Liver (tissue), 3 donors: ENCODE results near the gene KCNA1.

ENCODE experiments used
- ATF3 ChIP-seq: IDR thresholded peaks from 2 replicates; pipeline ENCODE4 v1.6.1; 2016; ENCODE audit warnings: antibody characterized with exemption
- CTCF ChIP-seq: fragments of 150-350 bp; IDR thresholded peaks from 2 replicates; pipeline ENCODE4 v1.5.1; 2017; ENCODE audit warnings: improper control_type of control experiment, low read depth, low read length; ENCODE audit not compliant: missing input control
- EGR1 ChIP-seq, 2 donors: IDR thresholded peaks; 2 replicates each; pipeline ENCODE4 v1.6.1; 2016 to 2018; ENCODE audit warnings: antibody characterized with exemption in 2 of 2, low read depth in 2 of 2
- GABPA ChIP-seq, 2 donors: IDR thresholded peaks in 1 of 2; conservative IDR thresholded peaks in 1 of 2; 2 replicates each; pipeline ENCODE4 v1.6.1; 2016; ENCODE audit warnings: antibody characterized with exemption in 2 of 2, mild to moderate bottlenecking in 1 of 2, moderate library complexity in 1 of 2
- HNF4A ChIP-seq, 2 donors: conservative IDR thresholded peaks; 2 replicates each; pipeline ENCODE4 v1.6.1; 2016; ENCODE audit warnings: antibody characterized with exemption in 2 of 2, mild to moderate bottlenecking in 2 of 2
- RAD21 ChIP-seq, 2 donors: IDR thresholded peaks; 2 replicates each; pipeline ENCODE4 v1.6.1; 2016; ENCODE audit warnings: antibody characterized with exemption in 2 of 2, mild to moderate bottlenecking in 2 of 2
- REST ChIP-seq: IDR thresholded peaks from 2 replicates; pipeline ENCODE4 v1.6.1; 2016; ENCODE audit warnings: antibody characterized with exemption, mild to moderate bottlenecking
- SP1 ChIP-seq: IDR thresholded peaks from 2 replicates; pipeline ENCODE4 v1.6.1; 2018; ENCODE audit warnings: antibody characterized with exemption, mild to moderate bottlenecking
- TAF1 ChIP-seq: conservative IDR thresholded peaks from 2 replicates; pipeline ENCODE4 v1.6.1; 2016; ENCODE audit warnings: antibody characterized with exemption, mild to moderate bottlenecking
- YY1 ChIP-seq: IDR thresholded peaks from 2 replicates; pipeline ENCODE4 v1.6.1; 2016; ENCODE audit warnings: antibody characterized with exemption, mild to moderate bottlenecking
- donor health status: healthy.
- donor health status: healthy.

- TF ChIP-seq RAD21 (IDR thresholded peaks at IDR 0.05) (no peak), EGR1 (IDR thresholded peaks at IDR 0.05; ENCODE audit: low read depth in 2 of 2) (no peak), CTCF (no peak), REST (no peak), ATF3 (no peak), TAF1 (no peak), YY1 (no peak), GABPA (IDR thresholded peaks at IDR 0.05 in 1 of 2, conservative IDR thresholded peaks at IDR 0.05 in 1 of 2) (no peak), SP1 (no peak), HNF4A (conservative IDR thresholded peaks at IDR 0.05) (no peak)
Observed at GRCh38 chr12:4866299-4866698, 43.4 kb upstream of the KCNA1 start.
